Immature natural killer cell (primary cell): ENCODE measurements around the gene DHX9. TPM values are rescaled to one million over a fixed set of nuclear protein-coding genes. Genes with fewer than 3 reads are reported as not detected.

Experiments used
- DNase-seq, 3 donors: peaks; one replicate each; pipeline ENCODE4 v3.0.0; 2022; ENCODE audit warnings: mixed read lengths in 1 of 3
- H3K27ac Mint-ChIP-seq, 6 donors: one replicate each; pipeline ENCODE4 v1.8.0; 2020; ENCODE audit warnings: mixed read lengths in 6 of 6, mild to moderate bottlenecking in 5 of 6, inconsistent platforms in 4 of 6, moderate library complexity in 3 of 6
- H3K27me3 Mint-ChIP-seq, 3 donors: one replicate each; pipeline ENCODE4 v1.8.0; 2020 to 2021; ENCODE audit warnings: low read depth in 3 of 3, mild to moderate bottlenecking in 3 of 3, mixed read lengths in 3 of 3, moderate library complexity in 3 of 3, inconsistent platforms in 1 of 3
- H3K36me3 Mint-ChIP-seq, 3 donors: one replicate each; pipeline ENCODE4 v1.8.0; 2020; ENCODE audit warnings: mixed read lengths in 3 of 3, inconsistent platforms in 2 of 3, mild to moderate bottlenecking in 2 of 3
- H3K4me1 Mint-ChIP-seq, 2 donors: one replicate each; pipeline ENCODE4 v1.8.0; 2020; ENCODE audit warnings: inconsistent platforms in 2 of 2, mild to moderate bottlenecking in 2 of 2, mixed read lengths in 2 of 2, moderate library complexity in 1 of 2
- H3K4me3 Mint-ChIP-seq, 5 donors: one replicate each; pipeline ENCODE4 v1.8.0; 2020; ENCODE audit warnings: mild to moderate bottlenecking in 5 of 5, mixed read lengths in 5 of 5, inconsistent platforms in 3 of 5, moderate library complexity in 3 of 5
- H3K9me3 Mint-ChIP-seq, 6 donors: one replicate each; pipeline ENCODE4 v1.8.0; 2020; ENCODE audit warnings: mild to moderate bottlenecking in 6 of 6, mixed read lengths in 6 of 6, inconsistent platforms in 4 of 6, moderate library complexity in 3 of 6
- polyA plus RNA-seq, 3 donors: library from polyadenylated mRNA; unstranded; fragments of 300-500 nt; fragmentation: Illumina TruSeq; gene quantifications; one replicate each; pipeline ENCODE4 v1.2.3, GENCODE V29; 2021

The DHX9 gene
- polyA plus RNA-seq, 3 donors from 2014 or later, result 71.0 to 102 (median 96.5) TPM

DNA sequence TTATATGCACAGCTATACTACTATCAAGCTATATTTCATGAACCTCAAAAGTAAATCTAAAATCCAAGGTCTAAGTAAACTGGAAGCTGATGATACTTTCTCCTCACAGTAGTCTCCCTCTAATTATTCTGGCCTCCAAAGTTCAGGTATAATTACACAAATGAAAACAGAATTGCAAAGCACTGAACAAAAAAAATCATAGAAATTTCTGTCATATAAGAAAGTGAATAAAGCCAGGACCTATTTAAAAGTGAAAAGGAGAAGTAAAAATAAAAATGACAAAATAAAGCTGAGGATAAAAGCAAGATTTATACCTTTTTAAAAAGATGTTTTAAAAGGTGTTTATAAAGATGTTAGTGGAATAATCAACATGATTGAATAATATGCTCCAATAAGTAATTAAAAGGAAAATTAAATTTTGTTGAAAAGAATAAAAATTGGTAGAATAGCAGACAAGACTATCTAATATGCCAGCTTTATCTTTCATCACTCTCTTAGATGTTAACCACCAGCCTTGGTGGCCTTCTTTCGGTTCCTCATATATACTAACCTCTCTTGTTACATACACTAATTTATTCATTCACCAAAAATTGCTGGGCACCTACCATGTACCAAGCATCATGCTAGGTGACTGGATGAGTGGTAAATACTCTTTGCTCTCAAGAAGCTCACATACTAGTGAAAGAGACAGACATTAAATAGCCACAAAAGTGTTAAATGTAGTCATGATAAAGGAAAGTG lies 88.7 kb downstream of the DHX9 start:
- Mint-ChIP-seq H3K27ac (no peak overlapping the region), H3K4me1 (no peaks in the 10 kb centered on the region), H3K9me3 (no peaks in the 10 kb centered on the region), H3K36me3 (no peaks in the 10 kb centered on the region), H3K4me3 (no peak overlapping the region), H3K27me3 (peaks cover 2 to 9% (median 3%) of the 10 kb centered on the region in 3 donors)
- DNase-seq, result no peak

DNA sequence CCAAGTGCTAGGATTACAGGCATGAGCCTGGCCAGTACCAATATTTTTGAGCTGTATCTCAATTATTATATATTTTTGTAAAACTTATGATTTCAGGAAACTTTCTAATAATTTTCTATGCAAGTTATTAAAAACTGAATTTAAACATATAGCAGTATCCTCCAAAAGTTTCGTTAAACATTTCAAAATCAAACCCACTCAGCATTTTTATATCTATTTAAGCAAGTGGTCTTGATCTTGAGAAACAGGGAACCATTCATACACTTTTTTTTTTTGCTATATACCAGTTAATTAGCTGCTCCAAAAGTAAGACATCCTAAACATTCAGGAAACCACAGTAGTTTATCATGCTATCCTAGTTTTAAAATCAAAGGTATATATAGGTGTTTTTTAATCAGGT lies 91.8 kb downstream of the DHX9 start:
- Mint-ChIP-seq H3K36me3 (no peaks in the 10 kb centered on the region), H3K4me1 (no peaks in the 10 kb centered on the region), H3K27ac (no peak overlapping the region), H3K27me3 (peaks cover 0 to 6% (median 5%) of the 10 kb centered on the region in 3 donors), H3K9me3 (peaks cover 0 to 4% (median under 1%) of the 10 kb centered on the region in 6 donors), H3K4me3 (no peak overlapping the region)
- no peak for DNase-seq

DNA sequence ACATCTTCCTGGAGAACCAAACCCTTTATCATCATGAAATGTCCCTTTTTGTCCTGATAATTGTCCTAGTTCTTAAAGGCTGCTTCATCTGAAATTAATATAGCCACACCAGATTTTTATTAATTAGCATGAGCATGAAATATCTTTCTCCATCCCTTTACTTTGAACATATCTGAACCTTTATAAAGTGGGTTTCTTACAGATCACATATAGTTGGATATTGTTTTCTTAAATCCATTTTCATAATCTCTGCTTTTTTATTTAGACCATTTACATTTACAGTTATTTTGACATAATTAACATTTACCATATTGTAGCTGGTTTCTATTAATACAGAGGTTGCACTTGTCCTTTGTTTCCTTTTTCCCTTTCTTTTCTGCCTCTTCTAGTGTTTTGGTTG lies 96.6 kb downstream of the DHX9 start:
- Mint-ChIP-seq H3K27me3 (peaks cover 3 to 12% (median 6%) of the 10 kb centered on the region in 3 donors), H3K36me3 (peaks cover 0 to 5% (median 0%) of the 10 kb centered on the region in 3 donors), H3K4me1 (no peaks in the 10 kb centered on the region), H3K27ac (no peak overlapping the region), H3K4me3 (no peak overlapping the region), H3K9me3 (peaks cover 0 to 8% (median 3%) of the 10 kb centered on the region in 6 donors)
- no peak for DNase-seq

Other genes with a start within 250 kb of the DHX9 start
- gene RGS16, start 235.0 kb upstream of the DHX9 start, polyA plus RNA-seq, result under 1 TPM; 0.21 to 0.50 (median 0.48) TPM
- gene RGS8, start 154.8 kb upstream of the DHX9 start, polyA plus RNA-seq, result not detected
- gene NPL, start 49.6 kb upstream of the DHX9 start, polyA plus RNA-seq, result 1 to 10 TPM; 3.6 to 9.1 (median 4.8) TPM
- not detected for gene SHCBP1L, start 113.8 kb downstream of the DHX9 start, polyA plus RNA-seq
- gene LAMC1, start 184.1 kb downstream of the DHX9 start, polyA plus RNA-seq, result under 1 TPM in 1 of 3 donors, not detected in 2; 0.19 TPM